ENCODE results near the gene MR1. TPM values are rescaled to one million over a fixed set of nuclear protein-coding genes. Genes with fewer than 3 reads are reported as not detected.

MR1 gene
- 25.6 and 33.4 TPM in 2 replicates for total RNA-seq

GRCh38 chr1:181033799-181034451, at the start of gene MR1:
Gene MR1 (plus strand): TSS chr1:181033983. CDS start chr1:181034008, 25 bp downstream.

DNA sequence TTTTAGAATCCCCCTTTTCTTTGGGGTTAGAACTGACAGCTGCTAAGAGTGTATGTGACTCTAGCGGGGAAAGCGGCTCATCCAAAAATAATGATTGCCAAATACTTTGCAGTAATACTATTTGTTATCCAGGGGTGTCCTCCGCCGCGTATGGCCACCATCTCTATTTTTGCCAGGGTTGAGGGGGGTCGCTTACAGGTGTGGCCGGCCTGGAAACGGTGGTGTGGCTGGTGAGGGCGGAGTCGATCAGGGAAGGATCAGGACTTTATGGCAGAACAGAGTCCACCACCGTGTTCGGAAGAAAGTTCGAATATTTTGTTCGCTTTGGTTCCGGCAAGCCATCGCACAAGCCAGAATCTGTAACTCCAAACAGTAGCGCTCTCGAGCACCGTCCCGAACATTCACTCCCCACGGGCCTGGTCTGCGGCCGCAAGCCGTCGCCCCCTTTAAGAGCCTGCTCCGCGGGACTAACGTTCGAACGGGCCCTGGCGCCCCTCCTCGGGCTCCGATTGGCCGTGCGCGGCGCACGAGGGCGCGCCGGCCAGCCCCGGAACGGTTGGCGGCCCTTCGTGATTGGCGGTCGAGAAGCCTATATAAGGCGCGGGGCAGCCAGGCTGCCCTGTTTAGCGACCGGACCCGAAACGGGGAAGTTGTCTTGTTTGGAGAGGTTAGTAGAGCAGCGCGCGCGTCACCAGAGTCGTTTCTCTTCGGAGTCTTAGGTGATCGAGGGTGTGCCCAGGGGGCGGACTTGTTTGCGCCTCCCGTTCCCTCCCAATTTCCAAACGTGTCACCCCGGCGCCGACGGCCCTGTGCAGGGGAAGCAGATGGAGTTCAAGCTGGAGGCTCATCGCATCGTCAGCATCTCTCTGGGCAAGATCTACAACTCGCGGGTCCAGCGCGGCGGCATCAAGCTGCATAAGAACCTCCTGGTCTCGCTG, 54.6 kb downstream of the MR1 start, which contains the start of gene IER5:
Gene IER5, plus strand, starts transcription at position 622 of the 938 bp plus-strand sequence. Its CDS starts 203 bp downstream, at position 825.

Other genes with a start within 250 kb of the MR1 start
- 6.9 and 7.6 TPM in 2 replicates for gene KIAA1614, start 121.1 kb upstream of the MR1 start, total RNA-seq
- gene STX6, start 11.1 kb upstream of the MR1 start, total RNA-seq, result 30.8 and 32.2 TPM in 2 replicates
- 13.7 and 16.3 TPM in 2 replicates for gene IER5, start 54.7 kb downstream of the MR1 start, total RNA-seq